ENCODE measurements around the gene SLC22A12.

The SLC22A12 gene

GRCh38 chr11:64600281-64600992 lies 9.4 kb downstream of the SLC22A12 start:
- TF ChIP-seq, protein P1, sequence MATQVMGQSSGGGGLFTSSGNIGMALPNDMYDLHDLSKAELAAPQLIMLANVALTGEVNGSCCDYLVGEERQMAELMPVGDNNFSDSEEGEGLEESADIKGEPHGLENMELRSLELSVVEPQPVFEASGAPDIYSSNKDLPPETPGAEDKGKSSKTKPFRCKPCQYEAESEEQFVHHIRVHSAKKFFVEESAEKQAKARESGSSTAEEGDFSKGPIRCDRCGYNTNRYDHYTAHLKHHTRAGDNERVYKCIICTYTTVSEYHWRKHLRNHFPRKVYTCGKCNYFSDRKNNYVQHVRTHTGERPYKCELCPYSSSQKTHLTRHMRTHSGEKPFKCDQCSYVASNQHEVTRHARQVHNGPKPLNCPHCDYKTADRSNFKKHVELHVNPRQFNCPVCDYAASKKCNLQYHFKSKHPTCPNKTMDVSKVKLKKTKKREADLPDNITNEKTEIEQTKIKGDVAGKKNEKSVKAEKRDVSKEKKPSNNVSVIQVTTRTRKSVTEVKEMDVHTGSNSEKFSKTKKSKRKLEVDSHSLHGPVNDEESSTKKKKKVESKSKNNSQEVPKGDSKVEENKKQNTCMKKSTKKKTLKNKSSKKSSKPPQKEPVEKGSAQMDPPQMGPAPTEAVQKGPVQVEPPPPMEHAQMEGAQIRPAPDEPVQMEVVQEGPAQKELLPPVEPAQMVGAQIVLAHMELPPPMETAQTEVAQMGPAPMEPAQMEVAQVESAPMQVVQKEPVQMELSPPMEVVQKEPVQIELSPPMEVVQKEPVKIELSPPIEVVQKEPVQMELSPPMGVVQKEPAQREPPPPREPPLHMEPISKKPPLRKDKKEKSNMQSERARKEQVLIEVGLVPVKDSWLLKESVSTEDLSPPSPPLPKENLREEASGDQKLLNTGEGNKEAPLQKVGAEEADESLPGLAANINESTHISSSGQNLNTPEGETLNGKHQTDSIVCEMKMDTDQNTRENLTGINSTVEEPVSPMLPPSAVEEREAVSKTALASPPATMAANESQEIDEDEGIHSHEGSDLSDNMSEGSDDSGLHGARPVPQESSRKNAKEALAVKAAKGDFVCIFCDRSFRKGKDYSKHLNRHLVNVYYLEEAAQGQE (IDR thresholded peaks at IDR 0.05; ENCODE audit: low read depth): no peak
- no peak for TF ChIP-seq TEAD4 (IDR thresholded peaks at IDR 0.05)
- no peak for TF ChIP-seq TCF12 (IDR thresholded peaks at IDR 0.05; ENCODE audit: low read depth)
- TF ChIP-seq NFIC (IDR thresholded peaks at IDR 0.05): no peak
- no peak for TF ChIP-seq YY1 (IDR thresholded peaks at IDR 0.05; ENCODE audit: low read depth)
- TF ChIP-seq, protein P2, sequence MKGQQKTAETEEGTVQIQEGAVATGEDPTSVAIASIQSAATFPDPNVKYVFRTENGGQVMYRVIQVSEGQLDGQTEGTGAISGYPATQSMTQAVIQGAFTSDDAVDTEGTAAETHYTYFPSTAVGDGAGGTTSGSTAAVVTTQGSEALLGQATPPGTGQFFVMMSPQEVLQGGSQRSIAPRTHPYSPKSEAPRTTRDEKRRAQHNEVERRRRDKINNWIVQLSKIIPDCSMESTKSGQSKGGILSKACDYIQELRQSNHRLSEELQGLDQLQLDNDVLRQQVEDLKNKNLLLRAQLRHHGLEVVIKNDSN (IDR thresholded peaks at IDR 0.05): no peak
- no peak for TF ChIP-seq ZBTB7A (IDR thresholded peaks at IDR 0.05; ENCODE audit: low read depth)
- no peak for TF ChIP-seq CREB1 (IDR thresholded peaks at IDR 0.05; ENCODE audit: low read depth)
- TF ChIP-seq, protein P3, sequence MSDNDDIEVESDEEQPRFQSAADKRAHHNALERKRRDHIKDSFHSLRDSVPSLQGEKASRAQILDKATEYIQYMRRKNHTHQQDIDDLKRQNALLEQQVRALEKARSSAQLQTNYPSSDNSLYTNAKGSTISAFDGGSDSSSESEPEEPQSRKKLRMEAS (IDR thresholded peaks at IDR 0.05): no peak
- TF ChIP-seq TAF1 (IDR thresholded peaks at IDR 0.05; ENCODE audit: low read depth): no peak
- no peak for TF ChIP-seq EP300 (IDR thresholded peaks at IDR 0.05; ENCODE audit: borderline replicate concordance)
- TF ChIP-seq RAD21 (IDR thresholded peaks at IDR 0.05; ENCODE audit: low read depth): no peak

DNA sequence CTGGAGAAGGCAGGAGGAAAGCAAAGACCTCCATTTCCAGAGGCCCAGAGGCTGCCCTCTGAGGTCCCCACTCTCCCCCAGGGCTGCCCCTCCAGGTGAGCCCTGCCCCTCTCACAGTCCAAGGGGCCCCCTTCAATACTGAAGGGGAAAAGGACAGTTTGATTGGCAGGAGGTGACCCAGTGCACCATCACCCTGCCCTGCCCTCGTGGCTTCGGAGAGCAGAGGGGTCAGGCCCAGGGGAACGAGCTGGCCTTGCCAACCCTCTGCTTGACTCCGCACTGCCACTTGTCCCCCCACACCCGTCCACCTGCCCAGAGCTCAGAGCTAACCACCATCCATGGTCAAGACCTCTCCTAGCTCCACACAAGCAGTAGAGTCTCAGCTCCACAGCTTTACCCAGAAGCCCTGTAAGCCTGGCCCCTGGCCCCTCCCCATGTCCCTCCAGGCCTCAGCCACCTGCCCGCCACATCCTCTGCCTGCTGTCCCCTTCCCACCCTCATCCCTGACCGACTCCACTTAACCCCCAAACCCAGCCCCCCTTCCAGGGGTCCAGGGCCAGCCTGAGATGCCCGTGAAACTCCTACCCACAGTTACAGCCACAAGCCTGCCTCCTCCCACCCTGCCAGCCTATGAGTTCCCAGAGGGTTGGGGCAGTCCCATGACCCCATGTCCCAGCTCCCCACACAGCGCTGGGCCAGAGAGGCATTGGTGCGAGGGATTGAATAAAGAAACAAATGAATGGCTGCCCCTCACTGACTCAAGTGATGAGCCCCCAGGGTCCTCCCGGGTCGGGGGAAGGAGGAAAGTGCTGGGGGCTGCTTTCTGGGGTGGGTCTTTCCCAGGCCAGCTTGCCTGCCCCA lies 10.8 kb downstream of the SLC22A12 start:
- TF ChIP-seq FOXM1 (IDR thresholded peaks at IDR 0.05; ENCODE audit: borderline replicate concordance, low read depth) (no peak), TAF1 (IDR thresholded peaks at IDR 0.05; ENCODE audit: low read depth) (no peak), TCF12 (IDR thresholded peaks at IDR 0.05; ENCODE audit: low read depth) (no peak), EP300 (IDR thresholded peaks at IDR 0.05; ENCODE audit: borderline replicate concordance) (no peak), CREB1 (IDR thresholded peaks at IDR 0.05; ENCODE audit: low read depth) (no peak), YY1 (IDR thresholded peaks at IDR 0.05; ENCODE audit: low read depth) (no peak), ZBTB7A (IDR thresholded peaks at IDR 0.05; ENCODE audit: low read depth) (no peak)
- TF ChIP-seq, protein P2 (IDR thresholded peaks at IDR 0.05): no peak

DNA sequence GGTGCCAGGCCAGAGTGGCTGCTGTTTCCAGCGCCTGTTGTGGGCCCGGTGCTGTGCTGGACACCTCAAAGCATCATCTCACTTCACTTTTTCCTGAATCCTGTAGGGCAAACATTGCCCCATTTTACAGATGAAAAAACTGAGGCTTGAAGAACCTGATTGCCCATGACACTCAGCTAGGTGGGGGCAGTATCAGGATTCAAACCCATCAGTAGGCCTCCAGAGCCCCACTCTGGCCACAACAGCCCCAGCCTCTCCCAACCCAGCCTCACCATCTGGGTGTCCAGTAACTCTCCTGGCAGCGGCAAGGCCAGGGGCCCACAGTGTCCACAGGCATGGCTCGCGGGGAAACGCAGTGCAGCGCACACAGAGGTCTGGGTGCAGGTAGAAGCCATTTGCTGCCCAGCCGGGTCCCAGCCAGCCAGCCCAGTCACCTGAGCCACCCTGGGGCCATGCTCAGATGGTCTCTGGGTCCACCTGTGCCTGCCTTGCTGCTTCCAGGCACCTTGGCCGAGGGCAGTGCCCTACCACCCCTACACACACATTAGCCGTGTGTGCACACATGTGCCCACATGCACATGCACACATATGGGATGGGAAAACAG lies 11.5 kb downstream of the SLC22A12 start:
- TF ChIP-seq, protein P1 (IDR thresholded peaks at IDR 0.05; ENCODE audit: low read depth): no peak
- no peak for TF ChIP-seq YY1 (IDR thresholded peaks at IDR 0.05; ENCODE audit: low read depth)
- TF ChIP-seq, protein P2 (IDR thresholded peaks at IDR 0.05): no peak
- no peak for TF ChIP-seq TCF12 (IDR thresholded peaks at IDR 0.05; ENCODE audit: low read depth)
- no peak for TF ChIP-seq TEAD4 (IDR thresholded peaks at IDR 0.05)
- TF ChIP-seq RAD21 (IDR thresholded peaks at IDR 0.05; ENCODE audit: low read depth): no peak

- TF ChIP-seq CEBPB (IDR thresholded peaks at IDR 0.05): no peak
- no peak for TF ChIP-seq EP300 (IDR thresholded peaks at IDR 0.05; ENCODE audit: borderline replicate concordance)
- no peak for TF ChIP-seq EGR1 (IDR thresholded peaks at IDR 0.05)
- no peak for TF ChIP-seq CREB1 (IDR thresholded peaks at IDR 0.05; ENCODE audit: low read depth)
- TF ChIP-seq NFIC (IDR thresholded peaks at IDR 0.05): no peak
- TF ChIP-seq RAD21 (IDR thresholded peaks at IDR 0.05; ENCODE audit: low read depth): no peak
- TF ChIP-seq TAF1 (IDR thresholded peaks at IDR 0.05; ENCODE audit: low read depth): no peak
- TF ChIP-seq, protein P3 (IDR thresholded peaks at IDR 0.05): no peak
- TF ChIP-seq, protein P1 (IDR thresholded peaks at IDR 0.05; ENCODE audit: low read depth): no peak
- no peak for TF ChIP-seq FOXM1 (IDR thresholded peaks at IDR 0.05; ENCODE audit: borderline replicate concordance, low read depth)
- TF ChIP-seq TCF12 (IDR thresholded peaks at IDR 0.05; ENCODE audit: low read depth): no peak
- no peak for TF ChIP-seq TEAD4 (IDR thresholded peaks at IDR 0.05)
- TF ChIP-seq YY1 (IDR thresholded peaks at IDR 0.05; ENCODE audit: low read depth): no peak
- no peak for TF ChIP-seq ZBTB7A (IDR thresholded peaks at IDR 0.05; ENCODE audit: low read depth)
Observed at GRCh38 chr11:64603411-64604110, 12.5 kb downstream of the SLC22A12 start.
